AG08396 (cell line): Measurements from ENCODE around the gene RGL3.
"Not testable (repeated sequence)": the region's sequence is repeated elsewhere in the genome, so short reads cannot be mapped to it uniquely, and the experiment has no call there.

Source experiments
- DNase-seq: peaks from one replicate; pipeline ENCODE4 v3.0.0; 2012; ENCODE audit warnings: low spot score, mixed read lengths

The RGL3 gene

GRCh38 chr19:11383706-11384048, 35.4 kb downstream of the RGL3 start:
- DNase-seq, result no peak

GRCh38 chr19:11382898-11383705, 36.0 kb downstream of the RGL3 start:
- peak; percentile 68 for DNase-seq

- DNase-seq, result peak; percentile 98
Observed at GRCh38 chr19:11380653-11381537, 38.2 kb downstream of the RGL3 start.

GRCh38 chr19:11379857-11380350, 39.2 kb downstream of the RGL3 start:
- no peak for DNase-seq

- not testable (repeated sequence) for DNase-seq
Observed at GRCh38 chr19:11379269-11379845, 39.8 kb downstream of the RGL3 start.

- peak; percentile 81 for DNase-seq
Observed at GRCh38 chr19:11378319-11379189, 40.6 kb downstream of the RGL3 start.

- DNase-seq, result no peak
Observed at GRCh38 chr19:11377756-11378155, 41.4 kb downstream of the RGL3 start.

GRCh38 chr19:11377237-11377636, 41.9 kb downstream of the RGL3 start:
- peak; percentile 63 for DNase-seq

- no peak for DNase-seq
Observed at GRCh38 chr19:11375143-11375948, 43.8 kb downstream of the RGL3 start.

- DNase-seq, result peak; percentile 99
Observed at GRCh38 chr19:11374433-11375142, 44.5 kb downstream of the RGL3 start, which contains the start of gene SWSAP1. Gene SWSAP1, plus strand, starts transcription at chr19:11374666. Its CDS starts 15 bp downstream, at chr19:11374681.

GRCh38 chr19:11373885-11374432, 45.2 kb downstream of the RGL3 start:
- DNase-seq, result no peak

- no peak for DNase-seq
Observed at GRCh38 chr19:11373166-11373884, 45.8 kb downstream of the RGL3 start.

- no peak for DNase-seq
Observed at GRCh38 chr19:11370744-11371143, 48.4 kb downstream of the RGL3 start.

- no peak for DNase-seq
Observed at GRCh38 chr19:11367528-11367927, 51.6 kb downstream of the RGL3 start.

- no peak for DNase-seq
Observed at GRCh38 chr19:11365557-11366117, 53.5 kb downstream of the RGL3 start.

- no peak for DNase-seq
Observed at GRCh38 chr19:11364935-11365334, 54.2 kb downstream of the RGL3 start.

GRCh38 chr19:11364296-11364904, 54.7 kb downstream of the RGL3 start:
- no peak for DNase-seq

- no peak for DNase-seq
Observed at GRCh38 chr19:11363881-11364280, 55.2 kb downstream of the RGL3 start.
